ENCODE data around the gene RHOT2. TPM values are rescaled to one million over a fixed set of nuclear protein-coding genes. Genes with fewer than 3 reads are reported as not detected.

Gene RHOT2
- total RNA-seq, 1 experiment from 2014 or later: 73.8 TPM

- Histone ChIP-seq H3K27me3 (ENCODE audit: low read length) (no peaks in the 10 kb centered on the region), H3K9ac (ENCODE audit: low read length) (peak overlapping the region; percentile 84; the same call in 1 of the 2 replicates), H4K20me1 (ENCODE audit: insufficient read depth, low read depth, low read length) (peaks cover 38% of the 10 kb centered on the region), H3K4me1 (ENCODE audit: low read length) (peaks cover 65% of the 10 kb centered on the region), H3K4me2 (ENCODE audit: low read depth, low read length, poor library complexity, severe bottlenecking) (peak overlapping the region; percentile 70), H3K9me3 (ENCODE audit: low read length) (no peaks in the 10 kb centered on the region), H3K4me3 (ENCODE audit: low read length) (peak overlapping the region; percentile 81; the same call in 1 of the 2 replicates), H2AFZ (ENCODE audit: low read length) (no peak overlapping the region), H3K9me2 (replicated peaks; ENCODE audit: insufficient read depth, low read length) (no peaks in the 10 kb centered on the region), H3K36me3 (ENCODE audit: insufficient read depth, low read length) (no peaks in the 10 kb centered on the region), H3K27ac (ENCODE audit: low read length) (no peak overlapping the region), H3K79me2 (ENCODE audit: low read length) (peaks cover 15% of the 10 kb centered on the region; the same call in 1 of the 2 replicates)
- DNase-seq: peak; percentile 44
Observed at GRCh38 chr16:717450-718245, 49.7 kb downstream of the RHOT2 start.

- no peak overlapping the region for H2AFZ ChIP-seq (ENCODE audit: low read length)
- peak overlapping the region; percentile 88 for H3K4me2 ChIP-seq (ENCODE audit: low read depth, low read length, poor library complexity, severe bottlenecking)
Observed at GRCh38 chr16:718389-718788, 50.5 kb downstream of the RHOT2 start.

GRCh38 chr16:718922-719321, 51.0 kb downstream of the RHOT2 start:
- peak overlapping the region; percentile 99; the same call in 1 of the 2 replicates for H3K9ac ChIP-seq (ENCODE audit: low read length)
- H3K36me3 ChIP-seq (ENCODE audit: insufficient read depth, low read length): 0 out of 2 replicates have a peak, but pooled peaks cover 2% of the 10 kb centered on the region
- peak overlapping the region; percentile 97; the same call in 1 of the 2 replicates for H3K4me3 ChIP-seq (ENCODE audit: low read length)
- DNase-seq: peak; percentile 49
- peaks cover 19% of the 10 kb centered on the region; the same call in 1 of the 2 replicates for H3K79me2 ChIP-seq (ENCODE audit: low read length)
- H3K9me3 ChIP-seq (ENCODE audit: low read length): no peaks in the 10 kb centered on the region
- no peaks in the 10 kb centered on the region for H3K27me3 ChIP-seq (ENCODE audit: low read length)
- H4K20me1 ChIP-seq (ENCODE audit: insufficient read depth, low read depth, low read length): peaks cover 35% of the 10 kb centered on the region
- H3K4me1 ChIP-seq (ENCODE audit: low read length): peaks cover 78% of the 10 kb centered on the region
- no peak overlapping the region for H3K27ac ChIP-seq (ENCODE audit: low read length)
- peak overlapping the region; percentile 88 for H3K4me2 ChIP-seq (ENCODE audit: low read depth, low read length, poor library complexity, severe bottlenecking)
- H2AFZ ChIP-seq (ENCODE audit: low read length): no peak overlapping the region
- no peaks in the 10 kb centered on the region for H3K9me2 ChIP-seq (replicated peaks; ENCODE audit: insufficient read depth, low read length)

More at GRCh38 chr16:718389-718788, 50.5 kb downstream of the RHOT2 start:
- peak; percentile 41 for DNase-seq
- H3K9ac ChIP-seq (ENCODE audit: low read length): no peak overlapping the region
- no peaks in the 10 kb centered on the region for H3K9me3 ChIP-seq (ENCODE audit: low read length)
- H3K27me3 ChIP-seq (ENCODE audit: low read length): no peaks in the 10 kb centered on the region
- H3K4me3 ChIP-seq (ENCODE audit: low read length): no peak overlapping the region
- H3K79me2 ChIP-seq (ENCODE audit: low read length): peaks cover 19% of the 10 kb centered on the region; the same call in 1 of the 2 replicates
- H3K36me3 ChIP-seq (ENCODE audit: insufficient read depth, low read length): 0 out of 2 replicates have a peak, but pooled peaks cover under 1% of the 10 kb centered on the region
- peaks cover 73% of the 10 kb centered on the region for H3K4me1 ChIP-seq (ENCODE audit: low read length)
- H3K27ac ChIP-seq (ENCODE audit: low read length): no peak overlapping the region
- H3K9me2 ChIP-seq (replicated peaks; ENCODE audit: insufficient read depth, low read length): no peaks in the 10 kb centered on the region
- peaks cover 38% of the 10 kb centered on the region for H4K20me1 ChIP-seq (ENCODE audit: insufficient read depth, low read depth, low read length)

- Histone ChIP-seq H3K9me3 (ENCODE audit: low read length) (no peaks in the 10 kb centered on the region), H3K9ac (ENCODE audit: low read length) (peak overlapping the region; percentile 99), H2AFZ (ENCODE audit: low read length) (no peak overlapping the region), H3K27me3 (ENCODE audit: low read length) (no peaks in the 10 kb centered on the region), H3K9me2 (replicated peaks; ENCODE audit: insufficient read depth, low read length) (no peaks in the 10 kb centered on the region), H4K20me1 (ENCODE audit: insufficient read depth, low read depth, low read length) (peaks cover 29% of the 10 kb centered on the region), H3K79me2 (ENCODE audit: low read length) (peaks cover 19% of the 10 kb centered on the region; the same call in 1 of the 2 replicates), H3K4me3 (ENCODE audit: low read length) (peak overlapping the region; percentile 97), H3K4me1 (ENCODE audit: low read length) (peaks cover 82% of the 10 kb centered on the region), H3K4me2 (ENCODE audit: low read depth, low read length, poor library complexity, severe bottlenecking) (peak overlapping the region; percentile 88), H3K36me3 (ENCODE audit: insufficient read depth, low read length) (0 out of 2 replicates have a peak, but pooled peaks cover 2% of the 10 kb centered on the region), H3K27ac (ENCODE audit: low read length) (peak overlapping the region; percentile 91)
- no peak for DNase-seq
Observed at GRCh38 chr16:719815-720446, 52.0 kb downstream of the RHOT2 start.

GRCh38 chr16:720447-720989, 52.6 kb downstream of the RHOT2 start:
- Histone ChIP-seq H3K79me2 (ENCODE audit: low read length) (peaks cover 19% of the 10 kb centered on the region; the same call in 1 of the 2 replicates), H3K27ac (ENCODE audit: low read length) (peak overlapping the region; percentile 91), H3K9ac (ENCODE audit: low read length) (peak overlapping the region; percentile 99), H3K4me2 (ENCODE audit: low read depth, low read length, poor library complexity, severe bottlenecking) (peak overlapping the region; percentile 88), H3K9me2 (replicated peaks; ENCODE audit: insufficient read depth, low read length) (no peaks in the 10 kb centered on the region), H3K4me3 (ENCODE audit: low read length) (peak overlapping the region; percentile 97), H4K20me1 (ENCODE audit: insufficient read depth, low read depth, low read length) (peaks cover 29% of the 10 kb centered on the region), H3K27me3 (ENCODE audit: low read length) (no peaks in the 10 kb centered on the region), H3K4me1 (ENCODE audit: low read length) (peaks cover 85% of the 10 kb centered on the region), H3K9me3 (ENCODE audit: low read length) (no peaks in the 10 kb centered on the region), H3K36me3 (ENCODE audit: insufficient read depth, low read length) (0 out of 2 replicates have a peak, but pooled peaks cover 2% of the 10 kb centered on the region), H2AFZ (ENCODE audit: low read length) (no peak overlapping the region; the same call in 1 of the 2 replicates)
- peak; percentile 95 for DNase-seq

- peak within 1 kb of the TSS; percentile 99 for H3K9ac ChIP-seq (ENCODE audit: low read length)
- DNase-seq: peak; percentile 97
- H3K4me3 ChIP-seq (ENCODE audit: low read length): peak within 1 kb of the TSS; percentile 97
Observed at GRCh38 chr16:720990-721764, 53.2 kb downstream of the RHOT2 start, which contains the start of gene ANTKMT. Gene ANTKMT, plus strand, starts transcription at chr16:721146. Its CDS starts 129 bp downstream, at chr16:721275.

GRCh38 chr16:721765-722540, 54.0 kb downstream of the RHOT2 start:
- Histone ChIP-seq H3K4me3 (ENCODE audit: low read length) (peak overlapping the region; percentile 97), H3K36me3 (ENCODE audit: insufficient read depth, low read length) (0 out of 2 replicates have a peak, but pooled peaks cover 2% of the 10 kb centered on the region), H3K9me3 (ENCODE audit: low read length) (no peaks in the 10 kb centered on the region), H4K20me1 (ENCODE audit: insufficient read depth, low read depth, low read length) (peaks cover 19% of the 10 kb centered on the region), H3K9ac (ENCODE audit: low read length) (peak overlapping the region; percentile 99), H3K4me2 (ENCODE audit: low read depth, low read length, poor library complexity, severe bottlenecking) (peak overlapping the region; percentile 88), H3K27ac (ENCODE audit: low read length) (no peak overlapping the region), H3K27me3 (ENCODE audit: low read length) (no peaks in the 10 kb centered on the region), H2AFZ (ENCODE audit: low read length) (no peak overlapping the region), H3K9me2 (replicated peaks; ENCODE audit: insufficient read depth, low read length) (no peaks in the 10 kb centered on the region), H3K79me2 (ENCODE audit: low read length) (0 out of 2 replicates have a peak, but pooled peaks cover 15% of the 10 kb centered on the region), H3K4me1 (ENCODE audit: low read length) (peaks cover 84% of the 10 kb centered on the region)
- DNase-seq: peak; percentile 45

More at GRCh38 chr16:720990-721764, 53.2 kb downstream of the RHOT2 start, which contains the start of gene ANTKMT:
- H3K9me2 ChIP-seq (replicated peaks; ENCODE audit: insufficient read depth, low read length): no peaks in the 10 kb centered on the region
- peak within 1 kb of the TSS; percentile 91 for H3K27ac ChIP-seq (ENCODE audit: low read length)
- H3K27me3 ChIP-seq (ENCODE audit: low read length): no peaks in the 10 kb centered on the region
- H3K4me2 ChIP-seq (ENCODE audit: low read depth, low read length, poor library complexity, severe bottlenecking): peak within 1 kb of the TSS; percentile 88
- H3K36me3 ChIP-seq (ENCODE audit: insufficient read depth, low read length): 0 out of 2 replicates have a peak, but pooled peaks cover 2% of the 10 kb centered on the region
- no peak within 1 kb of the TSS; the same call in 1 of the 2 replicates for H2AFZ ChIP-seq (ENCODE audit: low read length)
- peaks cover 25% of the 10 kb centered on the region for H4K20me1 ChIP-seq (ENCODE audit: insufficient read depth, low read depth, low read length)
- peaks cover 87% of the 10 kb centered on the region for H3K4me1 ChIP-seq (ENCODE audit: low read length)
- H3K9me3 ChIP-seq (ENCODE audit: low read length): no peaks in the 10 kb centered on the region
- peaks cover 15% of the 10 kb centered on the region; the same call in 1 of the 2 replicates for H3K79me2 ChIP-seq (ENCODE audit: low read length)
